Nucleus accumbens (tissue), 56 donors: ENCODE results near the gene OR8B3.
A peak's percentile ranks its signal among the peaks of the same experiment; 100 is the strongest.
"Not testable (repeated sequence)": the region's sequence is repeated elsewhere in the genome, so short reads cannot be mapped to it uniquely, and the experiment has no call there.

Source experiments
- DNase-seq, 56 donors: peaks; one replicate each; lab custom pipeline; 2025; lab: John Stamatoyannopoulos, UW

The OR8B3 gene

GRCh38 chr11:124398924-124399323 lies at the start of gene OR8B3:
OR8B3 (minus strand) TSS chr11:124399024; CDS start chr11:124397351, 1,673 bp downstream.
- no peak for DNase-seq

GRCh38 chr11:124446916-124447315 lies 48.1 kb upstream of the OR8B3 start:
- DNase-seq = no peak

- DNase-seq = no peak
Measured at GRCh38 chr11:124445646-124446150, 46.9 kb upstream of the OR8B3 start, which contains the start of gene OR8B8. OR8B8 (minus strand) TSS chr11:124445696; CDS start chr11:124441085, 4,611 bp downstream.

GRCh38 chr11:124442847-124443246 lies 44.0 kb upstream of the OR8B3 start:
- DNase-seq = no peak

GRCh38 chr11:124442442-124442841 lies 43.6 kb upstream of the OR8B3 start:
- no peak for DNase-seq

- no peak for DNase-seq
Measured at GRCh38 chr11:124441519-124441918, 42.7 kb upstream of the OR8B3 start.

- no peak for DNase-seq
Measured at GRCh38 chr11:124441081-124441480, 42.3 kb upstream of the OR8B3 start.

- no peak for DNase-seq
Measured at GRCh38 chr11:124440608-124441007, 41.8 kb upstream of the OR8B3 start.

- DNase-seq = no peak
Measured at GRCh38 chr11:124434699-124435098, 35.9 kb upstream of the OR8B3 start.

GRCh38 chr11:124429599-124429998 lies 30.8 kb upstream of the OR8B3 start:
- no peak for DNase-seq

- no peak for DNase-seq
Measured at GRCh38 chr11:124424384-124424921, 25.6 kb upstream of the OR8B3 start, which contains the start of gene OR8B4. OR8B4 (minus strand) TSS chr11:124424871; CDS start chr11:124424871, 0 bp downstream.

GRCh38 chr11:124421043-124421442 lies 22.2 kb upstream of the OR8B3 start:
- DNase-seq = no peak

- DNase-seq = no peak
Measured at GRCh38 chr11:124415356-124415923, 16.6 kb upstream of the OR8B3 start.

GRCh38 chr11:124409906-124410305 lies 11.1 kb upstream of the OR8B3 start:
- DNase-seq = no peak

GRCh38 chr11:124405581-124405980 lies 6.8 kb upstream of the OR8B3 start:
- DNase-seq = no peak

GRCh38 chr11:124403186-124403585 lies 4.4 kb upstream of the OR8B3 start:
- DNase-seq = not testable (repeated sequence)

- DNase-seq = peak in 35 of 56 donors; percentile 1 to 82 (median 24)
Measured at GRCh38 chr11:124402326-124402922, 3.6 kb upstream of the OR8B3 start.

GRCh38 chr11:124396847-124397246 lies 2.0 kb downstream of the OR8B3 start:
- DNase-seq = not testable (repeated sequence)

- no peak for DNase-seq
Measured at GRCh38 chr11:124394408-124394807, 4.4 kb downstream of the OR8B3 start.

- DNase-seq = no peak
Measured at GRCh38 chr11:124384399-124384798, 14.4 kb downstream of the OR8B3 start, which contains the start of gene OR8B2. OR8B2 (minus strand) TSS chr11:124384499; CDS start chr11:124383343, 1,156 bp downstream.

GRCh38 chr11:124382857-124383256 lies 16.0 kb downstream of the OR8B3 start:
- DNase-seq = not testable (repeated sequence)

- DNase-seq = no peak
Measured at GRCh38 chr11:124380585-124380984, 18.2 kb downstream of the OR8B3 start.
